HG02840 (cell line): ENCODE data around the gene STATH.
"Not testable (repeated sequence)": the region's sequence is repeated elsewhere in the genome, so short reads cannot be mapped to it uniquely, and the experiment has no call there.

ENCODE experiments used
- ATAC-seq: cut with Tn5 transposase; IDR thresholded peaks from one replicate; pipeline ENCODE4 v1.9.1; 2021; ENCODE audit warnings: mild to moderate bottlenecking, moderate library complexity, moderate number of reproducible peaks; ENCODE audit not compliant: unreplicated experiment, low FRiP score

Gene STATH

GRCh38 chr4:70050138-70050537, 54.4 kb downstream of the STATH start, which contains the start of gene HTN1:
Gene HTN1, plus strand, starts transcription at chr4:70050438. Its CDS starts 2,639 bp downstream, at chr4:70053077.
- ATAC-seq = not testable (repeated sequence)
